SHP77 (cell line): Measurements from ENCODE around the gene DUSP5.

Experiments
- DNase-seq, 2 experiments: peaks; one replicate each; lab custom pipeline; 2025; lab: John Stamatoyannopoulos, UW

DUSP5 gene

GRCh38 chr10:110501142-110501937, 3.6 kb downstream of the DUSP5 start:
- DNase-seq, result peak in 1 of 2 experiments; percentile 64

- DNase-seq, result no peak
Observed at GRCh38 chr10:110502072-110502845, 4.6 kb downstream of the DUSP5 start.

- no peak for DNase-seq
Observed at GRCh38 chr10:110502851-110503301, 5.2 kb downstream of the DUSP5 start.

GRCh38 chr10:110503528-110504110, 5.9 kb downstream of the DUSP5 start:
- no peak for DNase-seq

- no peak for DNase-seq
Observed at GRCh38 chr10:110504111-110504735, 6.5 kb downstream of the DUSP5 start.

- no peak for DNase-seq
Observed at GRCh38 chr10:110505130-110505770, 7.5 kb downstream of the DUSP5 start.

GRCh38 chr10:110506448-110506847, 8.7 kb downstream of the DUSP5 start:
- DNase-seq, result no peak

- no peak for DNase-seq
Observed at GRCh38 chr10:110507346-110507745, 9.6 kb downstream of the DUSP5 start.

GRCh38 chr10:110508159-110508788, 10.6 kb downstream of the DUSP5 start:
- no peak for DNase-seq

GRCh38 chr10:110508806-110509544, 11.3 kb downstream of the DUSP5 start:
- DNase-seq, result no peak

GRCh38 chr10:110509560-110509959, 11.9 kb downstream of the DUSP5 start:
- DNase-seq, result no peak

GRCh38 chr10:110510086-110510485, 12.4 kb downstream of the DUSP5 start:
- DNase-seq, result no peak

- DNase-seq, result no peak
Observed at GRCh38 chr10:110510730-110511129, 13.0 kb downstream of the DUSP5 start.

- no peak for DNase-seq
Observed at GRCh38 chr10:110511734-110512449, 14.2 kb downstream of the DUSP5 start.

GRCh38 chr10:110512461-110513187, 14.9 kb downstream of the DUSP5 start:
- no peak for DNase-seq

- DNase-seq, result no peak
Observed at GRCh38 chr10:110513949-110514348, 16.2 kb downstream of the DUSP5 start.

GRCh38 chr10:110514848-110515247, 17.1 kb downstream of the DUSP5 start:
- no peak for DNase-seq

- DNase-seq, result no peak
Observed at GRCh38 chr10:110516815-110517492, 19.2 kb downstream of the DUSP5 start.
